ENCODE measurements around the gene AKT3.

Gene AKT3

GRCh38 chr1:243488459-243489157, 361.4 kb downstream of the AKT3 start:
- no peaks in the 10 kb centered on the region for H3K79me2 ChIP-seq (ENCODE audit: low read length)
- H3K36me3 ChIP-seq (replicated peaks; ENCODE audit: insufficient read depth, low read length) = no peaks in the 10 kb centered on the region
- no peaks in the 10 kb centered on the region for H3K27me3 ChIP-seq (replicated peaks; ENCODE audit: insufficient read depth, low read length)
- H3K4me2 ChIP-seq (ENCODE audit: low read depth, low read length) = no peak overlapping the region
- no peak overlapping the region for H2AFZ ChIP-seq (ENCODE audit: low read length)
- TF ChIP-seq EZH2phosphoT487 (IDR thresholded peaks at IDR 0.05; ENCODE audit: low read length) (no peak), CTCF (IDR thresholded peaks at IDR 0.05; ENCODE audit: low read length) (no peak), EZH2 (optimal IDR thresholded peaks at IDR 0.05; ENCODE audit: low read depth, low read length) (no peak)
- H3K4me3 ChIP-seq (ENCODE audit: low read length) = no peak overlapping the region
- H3K27ac ChIP-seq (ENCODE audit: low read length) = no peak overlapping the region
- no peak for DNase-seq
- H3K4me1 ChIP-seq (ENCODE audit: low read length) = no peaks in the 10 kb centered on the region
- H4K20me1 ChIP-seq (ENCODE audit: insufficient read depth, low read length) = no peaks in the 10 kb centered on the region
- no peaks in the 10 kb centered on the region for H3K9me3 ChIP-seq (replicated peaks; ENCODE audit: insufficient read depth, low read length)
- H3K9me2 ChIP-seq (replicated peaks; ENCODE audit: insufficient read depth, low read length) = no peaks in the 10 kb centered on the region
- H3F3A ChIP-seq (ENCODE audit: insufficient read depth, low read length) = no peaks in the 10 kb centered on the region
- H3K9ac ChIP-seq (ENCODE audit: low read length) = no peak overlapping the region

GRCh38 chr1:243487649-243488227, 362.3 kb downstream of the AKT3 start:
- Histone ChIP-seq H3K36me3 (replicated peaks; ENCODE audit: insufficient read depth, low read length) (no peaks in the 10 kb centered on the region), H3K9me3 (replicated peaks; ENCODE audit: insufficient read depth, low read length) (no peaks in the 10 kb centered on the region), H4K20me1 (ENCODE audit: insufficient read depth, low read length) (no peaks in the 10 kb centered on the region), H3K9me2 (replicated peaks; ENCODE audit: insufficient read depth, low read length) (no peaks in the 10 kb centered on the region), H3K4me2 (ENCODE audit: low read depth, low read length) (no peak overlapping the region), H3K27ac (ENCODE audit: low read length) (no peak overlapping the region), H2AFZ (ENCODE audit: low read length) (no peak overlapping the region), H3K9ac (ENCODE audit: low read length) (no peak overlapping the region), H3K27me3 (replicated peaks; ENCODE audit: insufficient read depth, low read length) (no peaks in the 10 kb centered on the region), H3K79me2 (ENCODE audit: low read length) (no peaks in the 10 kb centered on the region), H3F3A (ENCODE audit: insufficient read depth, low read length) (no peaks in the 10 kb centered on the region), H3K4me3 (ENCODE audit: low read length) (no peak overlapping the region), H3K4me1 (ENCODE audit: low read length) (no peaks in the 10 kb centered on the region)
- DNase-seq = no peak
- TF ChIP-seq EZH2 (optimal IDR thresholded peaks at IDR 0.05; ENCODE audit: low read depth, low read length) = no peak
- no peak for TF ChIP-seq EZH2phosphoT487 (IDR thresholded peaks at IDR 0.05; ENCODE audit: low read length)
- no peak for TF ChIP-seq CTCF (IDR thresholded peaks at IDR 0.05; ENCODE audit: low read length)

GRCh38 chr1:243487036-243487648, 362.9 kb downstream of the AKT3 start:
- Histone ChIP-seq H3K9ac (ENCODE audit: low read length) (no peak overlapping the region), H2AFZ (ENCODE audit: low read length) (no peak overlapping the region), H3F3A (ENCODE audit: insufficient read depth, low read length) (no peaks in the 10 kb centered on the region), H3K9me2 (replicated peaks; ENCODE audit: insufficient read depth, low read length) (no peaks in the 10 kb centered on the region), H3K27me3 (replicated peaks; ENCODE audit: insufficient read depth, low read length) (no peaks in the 10 kb centered on the region), H3K27ac (ENCODE audit: low read length) (no peak overlapping the region), H4K20me1 (ENCODE audit: insufficient read depth, low read length) (no peaks in the 10 kb centered on the region), H3K4me3 (ENCODE audit: low read length) (no peak overlapping the region), H3K79me2 (ENCODE audit: low read length) (no peaks in the 10 kb centered on the region), H3K9me3 (replicated peaks; ENCODE audit: insufficient read depth, low read length) (no peaks in the 10 kb centered on the region), H3K36me3 (replicated peaks; ENCODE audit: insufficient read depth, low read length) (no peaks in the 10 kb centered on the region), H3K4me1 (ENCODE audit: low read length) (no peaks in the 10 kb centered on the region), H3K4me2 (ENCODE audit: low read depth, low read length) (no peak overlapping the region)
- DNase-seq = no peak
- TF ChIP-seq EZH2phosphoT487 (IDR thresholded peaks at IDR 0.05; ENCODE audit: low read length) (no peak), EZH2 (optimal IDR thresholded peaks at IDR 0.05; ENCODE audit: low read depth, low read length) (no peak), CTCF (IDR thresholded peaks at IDR 0.05; ENCODE audit: low read length) (no peak)

All from MM.1S (cell line).